AG04450 (cell line): ENCODE data around the gene FAM32A. TPM values are rescaled to one million over a fixed set of nuclear protein-coding genes. Genes with fewer than 3 reads are reported as not detected.

Experiments used
- CTCF ChIA-PET: fragments of 300-600, 350-600 bp; formaldehyde crosslinking; extraction: SDS; loops from one replicate; lab custom pipeline; 2022; ENCODE audit warnings: antibody characterized with exemption, inconsistent platforms; lab: Charles Lee
- POLR2A ChIA-PET: fragments of 350-600 bp; formaldehyde crosslinking; extraction: SDS; loops from one replicate; lab custom pipeline; 2021; ENCODE audit warnings: antibody characterized with exemption, inconsistent platforms; lab: Yijun Ruan, JAX
- DNase-seq: peaks from one replicate; pipeline ENCODE4 v3.0.0-alpha.2; 2011; ENCODE audit warnings: low read depth, low spot score
- H3K27ac ChIP-seq: one replicate; pipeline ENCODE4 v1.5.1; 2012; ENCODE audit warnings: low read depth, low read length, control low read depth
- H3K27me3 ChIP-seq: one replicate; pipeline ENCODE4 v1.6.0; 2012; ENCODE audit warnings: low read length; ENCODE audit not compliant: control insufficient read depth, insufficient read depth
- H3K4me3 ChIP-seq: 2 replicates; pipeline ENCODE4 v1.5.1; 2011; ENCODE audit warnings: mild to moderate bottlenecking, low read depth, low read length, control low read depth
- H3K9me3 ChIP-seq: 2 replicates; pipeline ENCODE4 v1.5.1; 2012; ENCODE audit warnings: low read length; ENCODE audit not compliant: control insufficient read depth, insufficient read depth
- polyA plus RNA-seq: library from polyadenylated mRNA; depleted of rRNA; stranded (reverse); fragments of >200 nt; gene quantifications from 2 replicates; pipeline ENCODE4 v1.2.3, GENCODE V29; 2011
- TF ChIP-seq, protein P1 (sequence below): IDR thresholded peaks from 2 replicates; pipeline ENCODE4 v1.5.1; 2011; ENCODE audit warnings: low read depth, low read length, control low read depth, inconsistent platforms

FAM32A gene
- polyA plus RNA-seq, 1 experiment = 177 TPM

DNA sequence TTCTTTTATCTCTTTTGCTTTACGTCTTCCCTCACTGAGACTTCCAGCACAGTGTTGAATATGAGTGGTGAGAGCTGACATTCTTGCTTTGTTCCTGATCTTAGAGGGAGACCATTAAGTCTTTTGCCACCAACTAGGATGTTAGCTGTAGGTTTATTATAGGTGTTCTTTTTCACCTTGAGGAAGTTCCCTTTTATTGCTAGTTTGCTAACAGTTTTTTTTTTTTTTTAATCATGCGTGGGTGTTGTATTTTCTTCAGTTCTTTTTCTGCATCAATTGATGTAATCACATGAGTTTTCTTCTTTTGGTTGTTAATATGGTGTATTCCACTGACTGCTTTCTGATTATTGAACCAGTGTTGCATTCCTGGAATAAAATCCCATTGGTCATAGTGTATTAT is 33.6 kb downstream of the FAM32A start:
- CTCF ChIA-PET = interaction anchor here (0.6 kb wide), 1 partner anchor 94 kb away, joined by 3 read pairs; no protein-coding TSS in a partner anchor
- TF ChIP-seq, protein P1, sequence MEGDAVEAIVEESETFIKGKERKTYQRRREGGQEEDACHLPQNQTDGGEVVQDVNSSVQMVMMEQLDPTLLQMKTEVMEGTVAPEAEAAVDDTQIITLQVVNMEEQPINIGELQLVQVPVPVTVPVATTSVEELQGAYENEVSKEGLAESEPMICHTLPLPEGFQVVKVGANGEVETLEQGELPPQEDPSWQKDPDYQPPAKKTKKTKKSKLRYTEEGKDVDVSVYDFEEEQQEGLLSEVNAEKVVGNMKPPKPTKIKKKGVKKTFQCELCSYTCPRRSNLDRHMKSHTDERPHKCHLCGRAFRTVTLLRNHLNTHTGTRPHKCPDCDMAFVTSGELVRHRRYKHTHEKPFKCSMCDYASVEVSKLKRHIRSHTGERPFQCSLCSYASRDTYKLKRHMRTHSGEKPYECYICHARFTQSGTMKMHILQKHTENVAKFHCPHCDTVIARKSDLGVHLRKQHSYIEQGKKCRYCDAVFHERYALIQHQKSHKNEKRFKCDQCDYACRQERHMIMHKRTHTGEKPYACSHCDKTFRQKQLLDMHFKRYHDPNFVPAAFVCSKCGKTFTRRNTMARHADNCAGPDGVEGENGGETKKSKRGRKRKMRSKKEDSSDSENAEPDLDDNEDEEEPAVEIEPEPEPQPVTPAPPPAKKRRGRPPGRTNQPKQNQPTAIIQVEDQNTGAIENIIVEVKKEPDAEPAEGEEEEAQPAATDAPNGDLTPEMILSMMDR = no peak
- no peak for DNase-seq
- H3K27ac ChIP-seq = no peak overlapping the region
- H3K9me3 ChIP-seq = peaks cover 32% of the 10 kb centered on the region
- no peak overlapping the region for H3K4me3 ChIP-seq
- H3K27me3 ChIP-seq = no peaks in the 10 kb centered on the region
- POLR2A ChIA-PET = no interaction called here

DNA sequence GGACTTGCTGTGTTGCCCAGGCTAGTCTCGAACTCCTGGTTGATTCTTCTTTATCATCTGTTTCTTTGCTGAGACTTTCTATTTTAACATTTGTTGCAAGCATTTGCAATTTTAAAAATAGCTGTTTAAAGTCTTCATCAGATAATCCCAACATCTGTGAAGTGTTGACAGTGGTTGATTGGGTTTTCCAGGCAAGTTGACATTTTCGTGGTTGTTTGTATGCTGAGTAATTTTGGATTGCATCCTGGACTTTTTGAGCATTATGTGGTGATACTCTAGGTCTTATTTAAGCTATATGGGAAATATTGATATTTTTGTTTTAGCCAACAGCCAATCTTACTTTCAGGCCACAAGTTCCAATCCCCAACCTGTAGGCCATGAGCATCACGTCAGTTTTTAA is 37.6 kb downstream of the FAM32A start:
- POLR2A ChIA-PET = no interaction called here
- Histone ChIP-seq H3K27me3 (no peaks in the 10 kb centered on the region), H3K27ac (no peak overlapping the region), H3K9me3 (peaks cover 32% of the 10 kb centered on the region), H3K4me3 (no peak overlapping the region)
- CTCF ChIA-PET = interaction anchor here (0.6 to 1.7 kb wide), 2 partner anchors 25 to 160 kb away, joined by 3 to 5 read pairs; no protein-coding TSS in a partner anchor
- TF ChIP-seq, protein P1 = no peak
- peak; percentile 10 for DNase-seq

- Histone ChIP-seq H3K9me3 (peaks cover 24% of the 10 kb centered on the region), H3K27ac (peak overlapping the region; percentile 21), H3K4me3 (no peak overlapping the region), H3K27me3 (no peaks in the 10 kb centered on the region)
- TF ChIP-seq, protein P1 = no peak
- CTCF ChIA-PET = interaction anchor here (1.7 kb wide), 1 partner anchor 159 kb away, joined by 5 read pairs; no protein-coding TSS in a partner anchor
- DNase-seq = no peak
- POLR2A ChIA-PET = no interaction called here
These were observed 38.5 kb downstream of the FAM32A start for GRCh38 chr19:16223746-16224145.

DNA sequence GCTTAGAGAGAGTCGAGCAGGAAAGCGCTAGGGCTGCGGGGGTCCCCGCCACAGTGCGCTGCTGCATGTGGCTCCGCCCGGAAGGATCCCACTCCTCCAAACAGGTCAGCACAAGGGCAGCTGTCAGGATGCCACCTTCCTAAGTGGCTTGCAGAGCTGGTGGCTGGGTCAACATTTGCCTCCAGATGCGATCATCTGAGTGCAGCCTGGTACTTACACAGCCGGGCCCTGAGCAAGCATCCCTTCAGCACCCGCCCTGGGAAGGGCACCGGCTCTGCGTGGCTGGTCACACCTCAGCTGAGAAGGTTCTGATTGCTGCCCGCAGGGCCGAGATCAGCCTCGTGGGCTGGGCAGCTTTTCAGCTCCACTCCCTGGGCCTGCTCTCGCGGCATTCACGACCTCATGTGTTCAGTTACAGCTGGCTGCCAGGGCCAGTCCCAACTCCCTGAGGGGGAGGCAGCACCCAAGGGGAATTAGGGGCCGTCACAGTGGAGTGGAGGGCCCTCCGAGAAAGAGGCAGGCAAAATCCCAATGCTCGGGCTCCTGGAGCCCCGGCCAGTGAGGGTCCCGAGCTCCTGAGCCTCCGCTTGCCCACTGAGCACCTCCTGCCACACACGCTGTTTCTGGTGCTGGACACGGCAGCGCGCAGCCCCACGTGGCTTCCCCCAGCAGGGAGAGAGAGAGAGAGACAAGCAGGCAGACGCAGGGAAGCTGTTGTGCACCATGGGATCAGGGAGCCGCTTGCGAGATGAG is 39.3 kb downstream of the FAM32A start:
- Histone ChIP-seq H3K27me3 (no peaks in the 10 kb centered on the region), H3K4me3 (no peak overlapping the region), H3K27ac (no peak overlapping the region), H3K9me3 (peaks cover 23% of the 10 kb centered on the region)
- ChIA-PET POLR2A (no interaction called here), CTCF (interaction anchor here (1.7 kb wide), 1 partner anchor 158 kb away, joined by 5 read pairs; no protein-coding TSS in a partner anchor)
- no peak for DNase-seq
- TF ChIP-seq, protein P1 = no peak
